Natural killer cell (primary cell): Measurements from ENCODE around the gene SARNP. TPM values are rescaled to one million over a fixed set of nuclear protein-coding genes. Genes with fewer than 3 reads are reported as not detected.
A peak's percentile ranks its signal among the peaks of the same experiment; 100 is the strongest.

Experiments used
- ATAC-seq, 3 donors: fragments of 150-1000 bp in 2 of 3; fragments of 200-7000 bp in 1 of 3; cut with Tn5 transposase; 1 replicate in 1 of 3; 2 replicates in 2 of 3; pipeline ENCODE4 v1.10.0; 2021; ENCODE audit warnings: mild to moderate bottlenecking in 2 of 3, moderate library complexity in 2 of 3
- DNase-seq, 2 donors: peaks; one replicate each; pipeline versions ENCODE4 v3.0.0 to v3.0.0-alpha.2; 2013 to 2021; ENCODE audit warnings: mixed read lengths in 1 of 2
- H3K27ac ChIP-seq: one replicate; pipeline ENCODE4 v1.5.1; 2013; ENCODE audit warnings: mild to moderate bottlenecking, low read length
- H3K27me3 ChIP-seq: one replicate; pipeline ENCODE4 v1.6.1; 2013; ENCODE audit warnings: low read length; ENCODE audit not compliant: control insufficient read depth, insufficient read depth
- H3K36me3 ChIP-seq: one replicate; pipeline ENCODE4 v1.6.1; 2013; ENCODE audit warnings: low read length; ENCODE audit not compliant: control insufficient read depth, insufficient read depth
- H3K4me1 ChIP-seq: one replicate; pipeline ENCODE4 v1.6.1; 2013; ENCODE audit warnings: low read length; ENCODE audit not compliant: control insufficient read depth, insufficient read depth
- H3K4me3 ChIP-seq: one replicate; pipeline ENCODE4 v1.5.1; 2013; ENCODE audit warnings: low read length
- H3K9me3 ChIP-seq: one replicate; pipeline ENCODE4 v1.6.1; 2013; ENCODE audit warnings: low read length; ENCODE audit not compliant: control insufficient read depth, insufficient read depth
- H3K27ac Mint-ChIP-seq, 2 donors: one replicate each; pipeline ENCODE4 v1.8.0; 2022; ENCODE audit warnings: mild to moderate bottlenecking in 2 of 2, mixed read lengths in 2 of 2, moderate library complexity in 1 of 2
- H3K27me3 Mint-ChIP-seq, 2 donors: one replicate each; pipeline ENCODE4 v1.8.0; 2022; ENCODE audit warnings: low read depth in 2 of 2, mixed read lengths in 2 of 2
- H3K36me3 Mint-ChIP-seq: one replicate; pipeline ENCODE4 v1.8.0; 2022; ENCODE audit warnings: mixed read lengths
- H3K4me1 Mint-ChIP-seq, 2 donors: one replicate each; pipeline ENCODE4 v1.8.0; 2022; ENCODE audit warnings: mixed read lengths in 2 of 2
- H3K4me3 Mint-ChIP-seq: one replicate; pipeline ENCODE4 v1.8.0; 2022; ENCODE audit warnings: mild to moderate bottlenecking, moderate library complexity, mixed read lengths
- H3K9me3 Mint-ChIP-seq, 2 donors: one replicate each; pipeline ENCODE4 v1.8.0; 2022; ENCODE audit warnings: mixed read lengths in 2 of 2
- CTCF ChIP-seq: fragments of 200-600 bp; IDR thresholded peaks from one replicate; pipeline ENCODE4 v1.8.0; 2022; ENCODE audit warnings: antibody characterized with exemption
- WGBS: methylation state at CpG from one replicate; pipeline ENCODE4 v1.1.7; 2013; ENCODE audit warnings: missing lambda C conversion rate; ENCODE audit not compliant: insufficient coverage; 5-methylcytosine and 5-hydroxymethylcytosine counted together
- intact Hi-C: fragments of 100-400 bp; cut with micrococcal nuclease; formaldehyde crosslinking; loops from one replicate; pipeline ENCODE4 v1.14.2; 2022
- total RNA-seq, 4 donors: library from RNA; stranded (reverse); fragments of 120-200 nt in 1 of 4; gene quantifications; one replicate each; pipeline versions ENCODE4 v1.2.3 to v1.2.4, GENCODE V29; 2013 to 2022

SARNP gene
- total RNA-seq, 3 donors from 2014 or later (not counting 1 experiment from before 2014, with no cell fraction given), result 50.5 to 57.0 (median 51.2) TPM

GRCh38 chr12:55713721-55714120 lies 103.8 kb downstream of the SARNP start:
- Mint-ChIP-seq H3K4me1 (peaks cover 10 to 28% of the 10 kb centered on the region in 2 donors), H3K4me3 (peak overlapping the region; percentile 36)

GRCh38 chr12:55712700-55713415 lies 104.7 kb downstream of the SARNP start:
- H3K36me3 ChIP-seq, result no peaks in the 10 kb centered on the region
- WGBS, result 78% methylated on average over 1 of the region's 1 CpG
- TF ChIP-seq CTCF, result no peak
- DNase-seq (no peak), ATAC-seq (no peak)
- H3K4me1 ChIP-seq, result peaks cover 32% of the 10 kb centered on the region
- peaks cover 8% of the 10 kb centered on the region for H3K27me3 ChIP-seq
- Mint-ChIP-seq H3K4me3 (no peak overlapping the region), H3K27ac (no peak overlapping the region), H3K36me3 (no peaks in the 10 kb centered on the region), H3K27me3 (peaks cover 21% of the 10 kb centered on the region in 2 donors), H3K4me1 (peaks cover 17 to 30% of the 10 kb centered on the region in 2 donors), H3K9me3 (no peaks in the 10 kb centered on the region)
- intact Hi-C loops, result no loop called here
- H3K4me3 ChIP-seq, result no peak overlapping the region
- no peaks in the 10 kb centered on the region for H3K9me3 ChIP-seq
- no peak overlapping the region for H3K27ac ChIP-seq

More at GRCh38 chr12:55713721-55714120, 103.8 kb downstream of the SARNP start:
- no peaks in the 10 kb centered on the region for H3K36me3 Mint-ChIP-seq
- H3K4me1 ChIP-seq, result peaks cover 23% of the 10 kb centered on the region
- no peaks in the 10 kb centered on the region for H3K9me3 Mint-ChIP-seq
- H3K4me3 ChIP-seq, result no peak overlapping the region
- ATAC-seq (no peak), DNase-seq (no peak)
- no peaks in the 10 kb centered on the region for H3K9me3 ChIP-seq
- H3K27me3 ChIP-seq, result peaks cover 3% of the 10 kb centered on the region
- no peak overlapping the region for H3K27ac ChIP-seq
- no peak overlapping the region for H3K27ac Mint-ChIP-seq
- H3K27me3 Mint-ChIP-seq, result peaks cover 13 to 14% of the 10 kb centered on the region in 2 donors
- intact Hi-C loops, result no loop called here
- no peak for TF ChIP-seq CTCF
- WGBS, result 100% methylated on average over 1 of the region's 2 CpGs
- no peaks in the 10 kb centered on the region for H3K36me3 ChIP-seq

- ATAC-seq, result no peak
- H3K4me3 Mint-ChIP-seq, result no peak overlapping the region
- H3K27ac Mint-ChIP-seq, result no peak overlapping the region
- Histone ChIP-seq H3K4me1 (peaks cover 31% of the 10 kb centered on the region), H3K9me3 (no peaks in the 10 kb centered on the region), H3K4me3 (no peak overlapping the region), H3K36me3 (no peaks in the 10 kb centered on the region), H3K27me3 (peaks cover 11% of the 10 kb centered on the region), H3K27ac (no peak overlapping the region)
- peaks cover 22 to 30% of the 10 kb centered on the region in 2 donors for H3K4me1 Mint-ChIP-seq
- H3K9me3 Mint-ChIP-seq, result no peaks in the 10 kb centered on the region
- TF ChIP-seq CTCF, result no peak
- no peaks in the 10 kb centered on the region for H3K36me3 Mint-ChIP-seq
- WGBS, result 97% methylated on average over 4 of the region's 4 CpGs
- H3K27me3 Mint-ChIP-seq, result peaks cover 24 to 26% of the 10 kb centered on the region in 2 donors
- DNase-seq, result no peak
- intact Hi-C loops, result no loop called here
These were observed 105.6 kb downstream of the SARNP start for GRCh38 chr12:55711786-55712553.
